Left lung (tissue), 10 donors: Measurements from ENCODE around the gene ASS1. TPM values are rescaled to one million over a fixed set of nuclear protein-coding genes. Genes with fewer than 3 reads are reported as not detected.
A peak's percentile ranks its signal among the peaks of the same experiment; 100 is the strongest.

Experiments
- ATAC-seq: fragments of 200-7000 bp; cut with Tn5 transposase; one replicate; pipeline ENCODE4 v1.9.1; 2020; ENCODE audit warnings: moderate library complexity
- DNase-seq, 4 donors: peaks; one replicate each; pipeline ENCODE4 v3.0.0-alpha.2; 2013 to 2020
- H3K27ac ChIP-seq, 2 donors: fragments of 200-600 bp; sonication (generic) in 1 of 2; one replicate each; pipeline versions ENCODE4 v1.5.0 to v1.8.0; 2020 to 2021
- H3K27me3 ChIP-seq, 2 donors: fragments of 200-600 bp; sonication (generic) in 1 of 2; one replicate each; pipeline versions ENCODE4 v1.5.0 to v1.8.0; 2020 to 2021
- H3K36me3 ChIP-seq, 2 donors: fragments of 200-600 bp; sonication (generic) in 1 of 2; one replicate each; pipeline versions ENCODE4 v1.5.0 to v1.8.0; 2020 to 2021
- H3K4me1 ChIP-seq, 2 donors: fragments of 200-600 bp; one replicate each; pipeline ENCODE4 v1.8.0; 2021
- H3K4me3 ChIP-seq, 2 donors: fragments of 200-600 bp; sonication (generic) in 1 of 2; one replicate each; pipeline versions ENCODE4 v1.5.0 to v1.8.0; 2020 to 2021; ENCODE audit warnings: mild to moderate bottlenecking in 1 of 2
- H3K9me3 ChIP-seq, 2 donors: fragments of 200-600 bp; sonication (generic) in 1 of 2; one replicate each; pipeline versions ENCODE4 v1.5.0 to v1.8.0; 2020 to 2021
- CTCF ChIP-seq, 2 donors: fragments of 200-600 bp; sonication (generic) in 1 of 2; IDR thresholded peaks; one replicate each; pipeline versions ENCODE4 v1.5.0 to v1.8.0; 2021; ENCODE audit warnings: antibody characterized with exemption in 2 of 2
- intact Hi-C, 2 donors: fragments of 100-400 bp; cut with DNase I; formaldehyde crosslinking; loops; one replicate each; pipeline versions ENCODE4 v1.11.2 to v1.14.2; 2022
- polyA plus RNA-seq, 6 donors: library from polyadenylated mRNA; unstranded; fragments of 120-200 nt; gene quantifications; one replicate each; pipeline ENCODE4 v1.2.1, GENCODE V29; 2013; ENCODE audit not compliant: insufficient read length in 6 of 6
- total RNA-seq, 2 donors: library from RNA; stranded (reverse); fragmentation: NEBNext Ultra II Directional; extraction: Animal tissue kit (Norgen Biotek cat#: 25700); gene quantifications; one replicate each; pipeline ENCODE4 v1.2.1, GENCODE V29; 2021
- donor health status: DM: no; HTN: yes; CAD: no.
- donor health status: DM: no; HTN: no; CAD: no.

ASS1 gene
- total and polyA plus RNA-seq, 8 donors, result 11.9 to 99.7 (median 27.8) TPM

- Histone ChIP-seq H3K4me3 (no peak overlapping the region), H3K36me3 (no peaks in the 10 kb centered on the region), H3K4me1 (no peaks in the 10 kb centered on the region), H3K9me3 (no peaks in the 10 kb centered on the region), H3K27me3 (no peaks in the 10 kb centered on the region), H3K27ac (no peak overlapping the region)
- intact Hi-C loops, result no loop called here
- no peak for DNase-seq
- ATAC-seq, result no peak
- TF ChIP-seq CTCF (IDR thresholded peaks at IDR 0.05), result no peak
These were observed 34.3 kb upstream of the ASS1 start for GRCh38 chr9:130410443-130410842.

GRCh38 chr9:130411566-130411915, 33.2 kb upstream of the ASS1 start:
- no peak for TF ChIP-seq CTCF (IDR thresholded peaks at IDR 0.05)
- Histone ChIP-seq H3K9me3 (no peaks in the 10 kb centered on the region), H3K36me3 (no peaks in the 10 kb centered on the region), H3K4me1 (no peaks in the 10 kb centered on the region), H3K27ac (no peak overlapping the region), H3K27me3 (no peaks in the 10 kb centered on the region), H3K4me3 (no peak overlapping the region)
- intact Hi-C loops, result no loop called here
- ATAC-seq (no peak), DNase-seq (peak in 2 of 4 donors; percentile 51 to 77)

GRCh38 chr9:130414081-130414731, 30.6 kb upstream of the ASS1 start:
- Histone ChIP-seq H3K36me3 (no peaks in the 10 kb centered on the region), H3K4me1 (no peaks in the 10 kb centered on the region), H3K27me3 (no peaks in the 10 kb centered on the region), H3K4me3 (no peak overlapping the region), H3K9me3 (no peaks in the 10 kb centered on the region), H3K27ac (no peak overlapping the region)
- ATAC-seq, result no peak
- DNase-seq, result no peak
- intact Hi-C loops, result no loop called here
- no peak for TF ChIP-seq CTCF (IDR thresholded peaks at IDR 0.05)

- H3K27me3 ChIP-seq, result no peaks in the 10 kb centered on the region
- no peaks in the 10 kb centered on the region for H3K9me3 ChIP-seq
- no peak overlapping the region for H3K4me3 ChIP-seq
- no peak for DNase-seq
- H3K27ac ChIP-seq, result no peak overlapping the region
- H3K4me1 ChIP-seq, result no peaks in the 10 kb centered on the region
- H3K36me3 ChIP-seq, result no peaks in the 10 kb centered on the region
- intact Hi-C loops, result no loop called here
- no peak for ATAC-seq
- no peak for TF ChIP-seq CTCF (IDR thresholded peaks at IDR 0.05)
These were observed 29.6 kb upstream of the ASS1 start for GRCh38 chr9:130414910-130415746.

GRCh38 chr9:130417602-130418001, 27.2 kb upstream of the ASS1 start:
- no peak overlapping the region for H3K27ac ChIP-seq
- H3K27me3 ChIP-seq, result no peaks in the 10 kb centered on the region
- intact Hi-C loops, result no loop called here

More at GRCh38 chr9:130417602-130418001, 27.2 kb upstream of the ASS1 start:
- no peaks in the 10 kb centered on the region for H3K9me3 ChIP-seq
- H3K4me1 ChIP-seq, result no peaks in the 10 kb centered on the region
- no peak overlapping the region for H3K4me3 ChIP-seq
- TF ChIP-seq CTCF (IDR thresholded peaks at IDR 0.05), result no peak
- no peaks in the 10 kb centered on the region for H3K36me3 ChIP-seq
- DNase-seq (no peak), ATAC-seq (no peak)
